Measurements from ENCODE around the gene CCR1. TPM values are rescaled to one million over a fixed set of nuclear protein-coding genes. Genes with fewer than 3 reads are reported as not detected.

CCR1 gene
- total and polyA plus RNA-seq, 7 donors: 0.47 to 4.0 (median 1.0) TPM

DNA sequence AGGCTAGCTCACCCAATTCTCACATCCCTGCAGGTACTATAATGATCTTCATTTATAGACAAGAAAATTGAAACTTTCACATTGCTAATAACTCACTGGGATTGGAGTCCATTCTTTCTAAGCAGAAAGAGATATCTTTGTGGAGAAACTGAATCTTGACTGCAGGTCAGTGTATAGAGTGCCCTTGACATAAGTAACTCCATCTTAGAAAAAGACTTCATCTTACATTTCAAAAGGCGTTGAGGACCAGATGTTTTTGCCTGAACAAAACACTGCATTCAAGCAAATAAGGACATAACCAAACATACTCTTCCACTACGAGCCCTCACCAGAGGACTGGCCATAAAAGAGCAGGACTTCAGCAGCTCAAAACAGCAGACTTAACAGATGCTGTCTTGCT is 27.3 kb upstream of the CCR1 start:
- no peaks in the 10 kb centered on the region for H3K36me3 ChIP-seq (ENCODE audit: insufficient read depth in 1 of 2, low read depth in 1 of 2)
- ATAC-seq (no peak), DNase-seq (no peak)
- TF ChIP-seq, protein P1, sequence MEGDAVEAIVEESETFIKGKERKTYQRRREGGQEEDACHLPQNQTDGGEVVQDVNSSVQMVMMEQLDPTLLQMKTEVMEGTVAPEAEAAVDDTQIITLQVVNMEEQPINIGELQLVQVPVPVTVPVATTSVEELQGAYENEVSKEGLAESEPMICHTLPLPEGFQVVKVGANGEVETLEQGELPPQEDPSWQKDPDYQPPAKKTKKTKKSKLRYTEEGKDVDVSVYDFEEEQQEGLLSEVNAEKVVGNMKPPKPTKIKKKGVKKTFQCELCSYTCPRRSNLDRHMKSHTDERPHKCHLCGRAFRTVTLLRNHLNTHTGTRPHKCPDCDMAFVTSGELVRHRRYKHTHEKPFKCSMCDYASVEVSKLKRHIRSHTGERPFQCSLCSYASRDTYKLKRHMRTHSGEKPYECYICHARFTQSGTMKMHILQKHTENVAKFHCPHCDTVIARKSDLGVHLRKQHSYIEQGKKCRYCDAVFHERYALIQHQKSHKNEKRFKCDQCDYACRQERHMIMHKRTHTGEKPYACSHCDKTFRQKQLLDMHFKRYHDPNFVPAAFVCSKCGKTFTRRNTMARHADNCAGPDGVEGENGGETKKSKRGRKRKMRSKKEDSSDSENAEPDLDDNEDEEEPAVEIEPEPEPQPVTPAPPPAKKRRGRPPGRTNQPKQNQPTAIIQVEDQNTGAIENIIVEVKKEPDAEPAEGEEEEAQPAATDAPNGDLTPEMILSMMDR (IDR thresholded peaks at IDR 0.05): no peak
- no peak overlapping the region for H3K27ac ChIP-seq
- H3K9me3 ChIP-seq: no peaks in the 10 kb centered on the region
- H3K4me3 ChIP-seq: no peak overlapping the region
- WGBS, 3 donors: 74 to 76% (median 76%) methylated on average over 2 of the region's 2 CpGs
- no peaks in the 10 kb centered on the region for H3K4me1 ChIP-seq
- intact Hi-C loops (cut with DNase I): no loop called here
- no peaks in the 10 kb centered on the region for H3K27me3 ChIP-seq (ENCODE audit: insufficient read depth in 3 of 3, low read length in 2 of 3)

DNA sequence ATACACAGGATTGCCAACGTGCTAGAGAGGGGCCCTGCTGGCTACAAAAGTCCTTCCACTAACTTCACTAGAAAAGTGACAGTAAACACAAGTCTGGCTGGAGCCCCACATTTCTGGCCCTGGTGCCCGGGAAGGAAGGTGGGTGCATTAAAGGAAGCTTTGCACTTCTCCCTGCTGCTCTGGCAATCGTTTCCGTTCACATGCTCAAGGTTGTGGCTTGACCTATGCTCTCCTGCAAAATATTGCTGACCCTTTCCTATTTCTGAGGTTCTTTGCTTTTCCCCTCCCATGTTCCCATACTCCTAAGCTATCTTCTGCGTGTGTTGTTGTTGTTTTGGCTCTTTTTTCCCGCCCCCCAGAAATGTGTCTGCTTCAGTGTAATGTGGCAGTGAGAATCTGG is 25.1 kb upstream of the CCR1 start:
- no peaks in the 10 kb centered on the region for H3K9me3 ChIP-seq
- H3K4me1 ChIP-seq: no peaks in the 10 kb centered on the region
- no peaks in the 10 kb centered on the region for H3K27me3 ChIP-seq (ENCODE audit: insufficient read depth in 3 of 3, low read length in 2 of 3)
- DNase-seq: no peak
- intact Hi-C loops (cut with DNase I): no loop called here
- H3K4me3 ChIP-seq: no peak overlapping the region
- no peak for ATAC-seq
- 70 to 75% (median 72%) methylated on average over 6 of the region's 6 CpGs for WGBS, 3 donors
- H3K36me3 ChIP-seq (ENCODE audit: insufficient read depth in 1 of 2, low read depth in 1 of 2): no peaks in the 10 kb centered on the region
- no peak overlapping the region for H3K27ac ChIP-seq
- TF ChIP-seq, protein P1 (IDR thresholded peaks at IDR 0.05): no peak

DNA sequence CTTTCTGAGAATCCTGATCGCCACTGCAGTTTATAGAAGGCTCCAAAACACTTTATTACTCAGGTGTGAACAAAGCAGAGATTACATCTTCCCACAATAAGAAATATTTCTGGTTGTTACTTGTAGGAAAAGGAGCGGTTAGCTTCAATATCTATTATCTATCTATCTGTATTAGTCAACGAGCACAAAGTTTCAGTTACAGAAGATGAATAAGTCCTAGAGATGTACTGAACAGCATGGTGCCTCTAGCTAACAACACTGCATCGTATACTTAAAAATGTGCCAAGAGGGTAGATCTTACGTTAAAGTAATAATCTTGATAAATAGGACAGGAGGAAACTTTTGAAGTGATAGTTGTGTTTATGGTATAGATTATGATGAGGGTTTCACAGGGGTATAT is 23.2 kb upstream of the CCR1 start:
- DNase-seq (no peak), ATAC-seq (no peak)
- H3K9me3 ChIP-seq: peaks cover 4% of the 10 kb centered on the region
- no peak overlapping the region for H3K4me3 ChIP-seq
- intact Hi-C loops (cut with DNase I): no loop called here
- 87 to 92% (median 88%) methylated on average over 5 of the region's 5 CpGs for WGBS, 3 donors
- H3K36me3 ChIP-seq (ENCODE audit: insufficient read depth in 1 of 2, low read depth in 1 of 2): no peaks in the 10 kb centered on the region
- no peak overlapping the region for H3K27ac ChIP-seq
- TF ChIP-seq, protein P1 (IDR thresholded peaks at IDR 0.05): no peak
- H3K4me1 ChIP-seq: no peaks in the 10 kb centered on the region
- no peaks in the 10 kb centered on the region for H3K27me3 ChIP-seq (ENCODE audit: insufficient read depth in 3 of 3, low read length in 2 of 3)

DNA sequence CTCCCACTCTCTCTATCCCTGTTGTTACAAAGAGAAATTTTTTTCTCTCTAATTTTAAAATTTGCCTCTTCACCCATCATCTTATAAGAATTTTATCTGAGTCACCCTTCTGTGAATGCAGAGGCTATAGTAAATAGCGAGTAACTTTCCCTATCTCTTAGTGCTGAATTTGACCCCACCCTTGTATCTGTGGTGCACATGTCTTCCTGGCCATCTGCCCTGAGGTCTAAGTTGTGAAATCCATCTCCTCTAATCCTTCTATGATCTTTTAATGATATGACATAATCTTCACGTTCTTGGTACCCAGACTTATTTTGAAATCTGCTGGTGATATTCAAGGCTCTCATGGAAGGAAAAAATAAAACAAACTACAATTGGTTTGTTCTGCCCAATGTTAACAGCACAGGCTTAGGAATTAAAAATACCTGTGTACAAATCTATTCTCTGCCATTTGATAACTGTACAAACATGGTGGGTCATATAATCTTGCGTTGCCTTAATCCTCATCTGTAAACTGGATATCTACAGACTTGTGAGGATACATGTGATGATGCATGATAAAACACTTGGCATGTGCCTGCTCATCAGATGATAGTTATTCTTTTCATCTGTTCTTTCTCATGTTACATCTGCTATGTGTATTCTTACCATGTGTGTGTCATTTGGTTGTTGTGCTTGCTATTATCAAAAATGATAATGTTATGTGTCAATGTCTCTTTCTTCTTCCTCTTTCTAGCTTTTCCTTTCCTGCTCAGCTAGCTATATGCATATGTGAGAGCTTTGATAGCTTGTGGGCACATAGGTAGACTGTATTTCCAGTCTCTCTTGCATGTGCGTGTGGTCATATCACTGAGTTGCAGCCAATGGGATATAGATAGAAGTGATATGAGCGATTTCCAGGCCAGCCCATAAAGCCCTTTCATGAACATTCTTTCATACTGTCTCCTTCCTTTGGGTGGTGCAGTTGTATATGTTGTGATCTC is 20.4 kb upstream of the CCR1 start:
- WGBS, 3 donors: 62 to 71% (median 67%) methylated on average over 5 of the region's 5 CpGs
- Histone ChIP-seq H3K27ac (no peak overlapping the region), H3K4me1 (no peaks in the 10 kb centered on the region), H3K4me3 (no peak overlapping the region), H3K27me3 (ENCODE audit: insufficient read depth in 3 of 3, low read length in 2 of 3) (no peaks in the 10 kb centered on the region), H3K36me3 (ENCODE audit: insufficient read depth in 1 of 2, low read depth in 1 of 2) (no peaks in the 10 kb centered on the region), H3K9me3 (peaks cover 7% of the 10 kb centered on the region)
- ATAC-seq (no peak), DNase-seq (no peak)
- TF ChIP-seq, protein P1 (IDR thresholded peaks at IDR 0.05): no peak
- intact Hi-C loops (cut with DNase I): no loop called here

Data from psoas muscle (tissue), 8 donors.